NCI-H2196 treated with DMSO at 0.1 percent for 48 hours (cell line): ENCODE measurements around the gene MAL.

Source experiments
- DNase-seq: peaks from one replicate; lab custom pipeline; 2025; ENCODE audit not compliant: unreplicated experiment; lab: John Stamatoyannopoulos, UW

Gene MAL

DNA sequence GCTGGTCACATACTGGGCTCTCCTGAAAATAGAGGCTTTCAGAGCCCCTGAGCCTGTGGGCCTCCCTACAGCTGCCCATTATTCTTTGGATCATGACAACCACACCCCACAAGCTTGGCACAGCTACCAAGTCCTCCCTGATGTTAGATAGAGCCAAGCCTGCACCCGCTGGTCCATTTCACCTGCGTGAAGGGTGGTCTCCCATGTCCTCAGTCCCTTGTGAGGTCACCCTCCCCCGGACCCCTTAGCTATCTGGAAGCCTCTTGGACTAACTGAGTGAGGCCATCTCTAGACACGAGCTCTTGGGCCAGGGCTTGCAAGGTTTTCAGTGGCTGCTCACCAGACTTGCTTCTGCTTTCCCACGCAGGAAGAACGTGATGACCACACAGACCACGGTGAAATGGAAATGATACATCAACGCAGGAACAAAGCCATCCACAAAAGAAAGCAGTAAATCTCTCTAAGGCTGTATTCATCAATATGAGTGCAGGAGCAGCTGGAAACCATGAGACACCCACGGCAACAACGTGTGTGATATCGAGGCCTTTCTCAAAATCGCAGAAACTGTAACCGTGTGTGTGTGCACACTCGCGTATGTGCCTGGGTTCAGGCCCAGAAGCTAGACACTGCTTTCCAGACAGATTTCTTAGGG is 10.1 kb upstream of the MAL start:
- no peak for DNase-seq

DNA sequence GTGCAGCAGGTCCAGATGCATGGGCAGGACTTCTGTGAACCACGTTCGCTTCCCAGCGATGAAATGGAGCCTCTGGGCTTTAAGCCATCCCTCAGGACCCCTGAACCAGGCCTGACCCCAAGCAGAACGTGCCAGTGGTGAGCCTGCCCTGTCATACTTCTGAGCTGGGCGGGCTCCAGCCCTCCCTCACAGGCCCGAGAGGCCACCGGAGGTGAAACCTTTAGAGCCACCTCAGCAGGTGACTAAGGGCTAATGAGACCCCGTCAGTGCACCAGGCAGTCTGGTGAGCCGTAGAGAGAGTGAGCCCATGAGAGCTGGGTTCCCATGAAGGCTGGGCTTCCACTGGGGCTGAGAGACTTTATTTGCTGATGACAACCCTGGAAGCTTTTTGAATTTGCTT is 8.9 kb upstream of the MAL start:
- DNase-seq, result no peak

DNA sequence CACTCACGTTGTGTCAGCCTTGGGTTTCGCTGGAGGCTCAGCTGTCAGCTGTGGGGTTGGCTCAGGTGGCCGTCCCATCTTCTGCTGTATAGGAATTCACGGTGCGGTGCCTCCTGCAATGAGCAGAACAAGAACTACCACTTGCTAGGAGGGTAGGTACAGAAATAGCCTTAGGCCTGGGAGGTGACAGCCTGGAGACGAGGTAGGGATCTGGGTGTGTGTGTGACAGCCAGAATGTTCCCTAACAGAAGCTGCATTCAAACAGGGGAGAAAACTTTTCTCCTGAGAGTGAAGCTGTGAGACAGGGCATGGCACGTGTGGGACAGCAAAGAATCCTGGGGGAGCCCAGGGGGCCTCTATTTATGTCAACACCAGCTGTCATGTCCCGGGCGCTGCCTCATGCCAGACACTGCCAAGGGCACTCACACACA is 8.4 kb upstream of the MAL start:
- no peak for DNase-seq

DNA sequence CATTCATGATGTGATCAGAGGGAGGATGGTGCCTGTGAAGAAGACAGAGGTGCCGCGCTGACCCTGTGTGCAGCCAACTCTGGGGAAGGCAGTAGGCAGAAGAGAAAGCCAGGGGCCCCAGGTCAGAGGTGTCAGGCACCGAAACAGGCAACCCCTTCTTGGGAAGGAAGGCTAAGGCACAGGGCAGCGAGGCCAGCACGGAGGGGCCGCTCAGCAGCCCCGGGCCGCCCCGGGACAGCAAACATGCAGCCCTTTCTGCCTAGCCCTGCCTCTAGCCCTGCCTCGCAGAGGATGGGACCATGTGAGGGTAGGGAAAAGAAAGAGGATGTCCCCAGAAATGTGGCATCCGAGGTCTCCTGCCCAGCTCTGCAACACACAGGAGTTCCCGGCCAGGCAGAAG is 7.7 kb upstream of the MAL start:
- DNase-seq, result no peak

DNA sequence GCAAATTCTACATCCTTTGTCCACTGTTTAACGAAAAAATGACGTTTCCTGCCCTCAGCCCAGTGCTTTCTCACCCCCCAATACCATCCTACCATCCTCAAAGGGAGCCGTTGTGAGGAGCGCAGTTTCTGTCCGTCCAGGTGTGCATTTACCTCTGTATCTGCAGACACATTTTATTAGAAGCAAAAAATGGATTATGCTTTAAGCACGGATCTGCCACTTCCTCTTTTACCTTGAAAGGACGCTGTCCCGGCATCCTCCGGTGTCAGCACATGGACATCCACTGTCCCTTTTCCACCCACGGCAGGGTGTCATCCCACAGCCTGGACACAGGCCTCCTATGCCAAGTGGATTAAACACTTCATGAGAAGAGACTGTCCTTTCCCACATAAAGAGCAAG is 7.2 kb upstream of the MAL start:
- no peak for DNase-seq

DNA sequence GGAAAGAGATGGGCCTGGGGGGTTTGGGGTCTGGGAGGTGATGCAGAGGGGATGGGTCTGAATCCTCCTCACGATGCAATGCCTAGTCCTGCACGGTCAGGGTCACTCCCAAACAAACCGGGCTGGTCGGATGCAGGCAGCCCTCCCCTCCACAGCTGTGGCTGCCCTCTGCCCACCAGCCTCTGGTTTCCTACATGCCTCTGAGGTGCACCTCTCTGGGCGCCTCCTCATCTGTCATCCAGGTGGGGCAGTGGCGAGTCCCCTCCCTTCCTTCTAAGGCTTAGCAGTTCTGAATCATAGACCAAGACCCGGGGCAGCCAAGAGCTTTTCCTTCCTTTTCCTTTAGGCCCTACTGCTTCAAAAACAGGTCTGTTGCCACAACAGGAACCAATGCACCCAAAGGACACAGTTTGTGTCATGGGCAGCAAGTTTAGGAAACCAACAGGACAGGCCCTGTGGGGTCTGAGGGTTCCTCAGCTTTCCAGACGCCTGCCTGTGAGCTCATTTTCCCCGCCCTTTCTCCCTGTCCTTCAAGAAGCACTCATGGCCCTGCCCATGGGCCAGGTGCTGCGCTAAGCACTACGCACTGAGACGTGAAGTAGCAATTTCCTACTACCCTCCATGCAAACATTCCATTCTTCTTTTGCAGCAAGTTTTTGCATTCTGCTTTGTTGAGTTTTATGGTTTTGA is 6.5 kb upstream of the MAL start:
- DNase-seq, result no peak

DNA sequence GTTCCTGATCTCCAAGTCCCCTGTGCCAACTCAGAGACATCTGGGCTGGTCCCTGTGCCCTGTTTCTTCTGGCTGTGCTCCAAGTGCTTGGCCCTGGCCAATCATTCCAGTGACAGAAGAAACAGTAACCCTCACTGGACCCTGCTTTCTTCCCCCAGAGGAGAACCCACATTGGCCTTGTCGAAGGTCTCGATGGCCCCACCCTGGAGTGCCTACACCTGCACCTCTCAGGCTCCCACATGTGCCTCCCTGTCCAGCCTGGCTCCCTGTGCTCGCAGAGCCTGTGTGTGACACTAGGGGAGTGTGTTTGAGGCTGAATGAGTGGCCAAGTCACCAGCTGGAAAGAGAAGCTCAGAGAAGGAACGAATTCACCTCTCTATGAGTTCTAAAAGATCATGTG is 5.9 kb upstream of the MAL start:
- no peak for DNase-seq

DNA sequence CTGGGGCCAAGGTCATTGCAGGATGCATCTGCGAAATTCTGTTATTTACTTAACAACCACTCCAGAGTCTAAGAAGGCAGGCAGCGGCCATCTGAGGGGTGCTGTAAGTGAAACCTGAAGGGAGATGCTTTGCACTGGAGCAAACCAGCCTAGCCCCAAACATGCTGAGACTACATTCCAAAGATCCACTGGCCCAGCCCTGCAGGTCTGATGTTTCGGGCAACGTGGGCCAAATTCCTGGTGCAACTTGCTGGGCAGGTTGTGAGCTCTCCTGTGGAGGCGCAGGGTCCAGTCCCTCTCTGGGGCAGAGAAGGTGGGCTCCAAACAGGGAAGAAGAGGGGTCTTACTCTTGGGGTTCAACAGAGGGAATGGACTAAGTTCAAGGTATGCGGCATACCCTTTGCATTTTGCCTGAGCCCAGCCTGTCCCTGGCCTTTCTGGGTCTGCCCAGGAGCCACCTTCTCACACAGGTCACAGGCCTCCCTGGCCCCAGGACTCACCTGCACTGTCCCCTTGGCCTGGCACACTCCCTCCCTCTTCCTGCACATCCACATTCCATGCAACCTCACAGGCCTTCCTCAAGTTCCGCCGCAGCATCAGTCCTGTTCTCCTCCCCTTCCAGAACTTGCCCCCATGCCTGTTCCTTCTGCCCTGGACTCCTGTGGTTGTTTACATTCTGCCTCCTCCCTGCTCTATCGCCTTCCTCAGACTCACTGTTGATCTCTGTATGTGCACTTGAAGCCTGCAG is 5.1 kb upstream of the MAL start:
- DNase-seq, result no peak

DNA sequence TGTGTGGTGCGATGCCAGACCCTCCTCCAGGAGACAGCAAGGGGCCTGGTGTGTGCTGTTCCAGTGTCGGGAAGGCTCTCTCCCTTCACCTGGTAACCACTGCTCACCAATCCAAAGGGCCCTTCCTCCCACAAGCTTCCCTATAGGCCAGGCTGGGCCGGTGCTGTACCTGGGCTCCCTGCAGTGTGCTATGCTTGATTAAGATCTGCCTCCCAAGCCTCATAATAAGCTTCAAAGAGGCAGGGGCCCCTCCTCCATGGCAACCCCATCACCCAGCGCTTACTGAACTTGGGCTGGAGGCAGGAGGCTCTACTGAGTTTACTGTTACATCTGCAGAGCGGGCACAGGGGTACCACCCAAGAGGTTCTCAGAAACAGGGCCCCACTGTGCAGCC is 4.5 kb upstream of the MAL start:
- no peak for DNase-seq

DNA sequence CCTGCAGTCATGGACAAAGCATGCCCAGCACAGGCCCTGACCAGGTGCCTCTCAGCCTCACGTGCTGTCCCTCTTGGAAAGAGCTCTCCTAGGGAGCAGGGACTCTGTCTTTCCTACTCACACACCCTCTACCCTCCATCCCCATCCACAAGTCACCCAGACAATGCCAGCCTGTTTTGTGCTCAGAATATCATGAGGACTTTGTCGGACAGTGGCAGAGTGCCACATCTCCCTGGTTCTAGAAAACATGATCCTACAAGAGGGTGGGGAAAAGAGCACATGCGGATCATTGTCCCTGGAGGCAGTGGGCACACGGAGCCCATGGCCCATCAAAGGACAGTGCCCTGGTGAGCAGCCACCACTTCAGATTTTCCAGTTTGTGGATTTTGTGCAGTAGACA is 3.7 kb upstream of the MAL start:
- no peak for DNase-seq

DNA sequence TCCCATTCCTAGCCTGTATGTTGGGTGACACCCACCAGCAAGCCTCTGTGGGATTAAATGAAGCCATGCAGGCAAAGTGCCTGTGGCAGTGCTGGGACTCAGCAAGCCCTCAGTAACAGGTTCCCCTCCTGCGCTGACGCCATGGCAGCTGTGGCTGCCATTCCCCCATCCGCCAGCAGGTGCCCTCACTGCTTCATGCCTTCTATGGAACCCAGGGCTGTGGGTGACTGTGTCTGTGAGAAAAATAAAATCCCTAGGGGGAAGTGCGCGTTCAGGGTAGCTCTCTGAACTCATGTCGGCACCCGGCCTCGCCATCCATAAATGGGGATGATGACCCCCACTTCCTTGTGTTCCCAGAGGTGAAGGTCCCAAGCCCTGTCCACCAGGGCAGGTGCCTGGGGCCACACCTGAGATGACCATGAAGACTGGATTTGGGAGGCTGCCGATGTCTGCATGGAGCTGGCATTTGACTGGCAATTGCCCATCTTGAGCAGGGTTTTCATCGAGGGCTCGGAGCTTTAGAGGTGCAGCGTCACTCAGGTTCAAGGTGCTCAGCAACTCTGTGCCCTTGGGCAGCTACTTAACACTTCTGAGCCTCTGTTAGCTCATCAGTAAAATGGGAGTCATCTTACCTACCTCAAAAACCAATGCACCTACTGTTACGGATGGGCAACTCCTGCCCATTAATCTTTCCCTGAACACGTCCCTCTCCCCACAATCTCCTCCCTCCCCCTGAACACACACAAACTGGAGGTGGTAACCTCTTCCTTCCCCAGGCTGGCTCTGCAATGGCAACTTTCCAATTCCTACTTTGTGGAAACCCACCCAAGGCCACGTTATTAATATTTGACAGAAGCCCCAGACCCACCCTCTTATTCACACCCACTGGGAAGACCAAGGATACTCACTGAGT is 2.9 kb upstream of the MAL start:
- DNase-seq, result peak; percentile 30

DNA sequence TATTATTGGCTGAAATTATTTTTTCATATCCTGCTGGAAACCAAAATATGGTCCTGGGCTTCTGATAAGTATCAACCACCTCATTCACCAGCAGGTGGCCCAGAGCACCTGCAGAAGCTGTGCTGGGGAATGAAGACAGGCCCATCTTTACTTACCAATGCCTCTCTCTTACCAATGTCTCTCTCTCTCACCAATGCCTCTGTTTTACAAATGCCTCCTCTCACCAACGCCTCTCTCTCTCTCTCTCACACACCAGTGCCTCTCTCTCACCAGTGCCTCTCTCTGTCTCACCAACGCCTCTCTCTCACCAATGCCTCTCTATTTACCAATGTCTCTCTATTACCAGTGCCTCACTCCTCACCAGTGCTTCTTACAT is 2.3 kb upstream of the MAL start:
- DNase-seq, result peak; percentile 4

DNA sequence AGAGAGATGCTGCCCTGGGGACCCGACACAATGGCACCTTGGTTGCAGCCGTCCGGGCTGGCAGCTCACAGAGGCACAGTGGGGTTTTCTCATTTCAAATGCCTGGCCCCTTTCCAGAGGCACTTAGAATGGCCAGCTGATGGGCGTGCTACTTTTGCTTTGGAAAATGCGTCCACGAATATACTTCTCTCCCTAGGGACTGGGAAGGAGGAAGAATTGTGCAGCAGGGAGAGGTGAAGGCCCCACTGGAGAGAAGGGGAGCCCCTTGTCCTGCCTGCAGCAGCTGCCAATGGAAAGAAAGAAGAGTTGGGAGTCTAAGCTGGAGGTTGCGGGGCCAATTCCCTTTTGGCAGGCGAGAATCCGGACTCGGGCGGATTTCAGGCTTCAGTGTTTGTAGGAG is 1.1 kb upstream of the MAL start:
- DNase-seq, result no peak

DNA sequence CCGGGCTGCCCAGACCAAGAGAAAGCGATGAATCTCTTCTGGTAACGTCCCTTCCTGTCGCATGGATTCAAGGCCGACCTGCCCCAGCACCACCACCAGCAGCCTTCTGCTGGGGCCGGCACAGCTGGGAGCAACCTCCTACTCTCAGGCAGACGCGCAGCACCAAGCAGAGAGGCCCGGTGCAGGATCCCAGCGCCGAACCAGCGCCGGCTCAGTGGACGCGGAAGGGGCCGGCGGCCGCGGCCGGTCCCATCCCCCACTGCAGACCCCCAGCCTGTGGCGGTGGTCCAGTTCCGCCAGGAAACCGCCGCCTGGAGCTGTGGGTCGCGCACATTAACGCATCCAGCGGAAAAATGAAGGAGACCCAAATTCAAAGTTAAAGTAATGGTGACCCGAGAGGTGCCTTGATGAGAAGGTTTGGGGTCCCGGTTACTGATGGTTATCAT is 525 bp upstream of the MAL start:
- no peak for DNase-seq

DNA sequence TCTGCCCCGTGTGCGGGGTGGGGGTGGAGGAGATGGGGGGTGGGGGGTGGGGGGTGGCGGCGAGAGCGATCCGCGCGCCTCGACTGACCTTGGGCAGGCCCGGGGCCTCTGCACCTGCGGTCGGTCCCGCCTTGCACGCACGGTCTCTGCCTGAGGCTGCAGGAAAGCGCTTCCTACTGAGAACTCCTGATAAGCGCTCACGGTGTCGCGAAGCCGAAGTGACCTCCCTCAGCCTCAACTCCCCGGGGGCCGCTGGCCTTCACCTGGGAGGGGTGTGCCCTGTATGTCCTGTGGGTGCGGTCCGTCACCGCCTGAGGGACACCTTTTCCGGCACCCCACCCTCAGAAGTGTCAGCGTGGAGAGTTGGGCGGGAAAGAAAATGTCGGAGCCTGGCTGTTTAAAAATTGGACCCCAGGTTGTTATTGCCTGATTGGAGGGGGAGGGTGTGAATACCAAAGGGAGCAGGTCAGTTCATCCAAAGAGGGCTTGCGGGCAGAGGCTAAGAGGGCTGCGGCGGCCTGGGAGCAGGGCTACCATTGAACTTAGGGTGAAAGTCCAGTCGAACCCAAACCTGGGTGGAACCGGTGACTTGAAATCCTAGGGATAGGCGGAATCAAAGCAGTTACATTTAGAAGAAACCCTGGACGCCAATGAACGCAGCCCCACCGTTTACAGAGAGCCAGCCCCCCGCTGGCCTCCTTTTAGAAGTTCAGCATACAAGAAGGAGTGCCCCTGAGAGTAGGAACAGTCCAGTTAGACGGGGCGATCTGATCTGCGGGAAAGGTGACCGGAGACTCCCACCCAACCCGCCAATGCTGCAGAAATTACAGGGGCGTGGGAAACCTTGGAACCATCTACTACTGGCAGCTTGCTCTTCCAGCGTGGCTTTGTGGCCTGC is 1.2 kb downstream of the MAL start:
- DNase-seq, result no peak

DNA sequence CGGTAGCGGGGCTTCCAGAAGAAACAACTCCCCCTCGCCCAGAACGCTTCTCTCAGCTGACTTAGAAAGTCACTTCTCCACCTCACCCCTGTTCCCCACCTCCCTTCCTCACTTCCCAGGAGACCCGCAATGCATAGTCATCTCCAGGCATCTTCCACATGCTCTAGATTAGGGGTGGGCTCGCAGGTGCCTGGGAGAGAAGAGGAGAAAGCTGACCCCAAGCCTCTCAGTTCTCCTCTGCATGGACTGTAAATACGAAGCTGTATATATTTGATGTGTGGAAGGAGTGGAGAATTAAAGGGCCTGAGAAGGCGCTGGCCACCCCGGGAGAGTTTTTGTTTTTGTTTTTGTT is 1.8 kb downstream of the MAL start:
- no peak for DNase-seq

DNA sequence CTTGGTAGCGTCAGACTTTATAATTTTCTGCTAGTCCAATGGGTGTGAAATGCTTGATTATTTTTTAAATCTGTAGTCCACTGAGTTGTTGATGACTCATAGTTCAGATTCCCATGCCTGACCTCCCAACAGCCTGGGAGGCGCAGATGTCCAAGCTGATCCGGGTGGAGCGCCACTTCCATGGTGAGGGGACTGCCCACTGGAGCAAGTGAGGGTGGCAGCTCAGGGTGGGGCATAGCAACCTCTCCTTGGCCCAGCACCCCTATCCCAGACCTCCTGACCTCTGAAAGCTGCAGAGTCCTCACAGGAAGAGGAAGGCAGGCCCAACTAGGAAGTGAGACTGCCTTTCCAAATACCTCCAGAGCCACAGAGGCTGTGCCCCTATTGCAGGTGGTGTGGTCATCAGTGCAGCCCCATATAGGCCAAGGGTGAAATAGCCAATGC is 4.4 kb downstream of the MAL start:
- DNase-seq, result no peak

DNA sequence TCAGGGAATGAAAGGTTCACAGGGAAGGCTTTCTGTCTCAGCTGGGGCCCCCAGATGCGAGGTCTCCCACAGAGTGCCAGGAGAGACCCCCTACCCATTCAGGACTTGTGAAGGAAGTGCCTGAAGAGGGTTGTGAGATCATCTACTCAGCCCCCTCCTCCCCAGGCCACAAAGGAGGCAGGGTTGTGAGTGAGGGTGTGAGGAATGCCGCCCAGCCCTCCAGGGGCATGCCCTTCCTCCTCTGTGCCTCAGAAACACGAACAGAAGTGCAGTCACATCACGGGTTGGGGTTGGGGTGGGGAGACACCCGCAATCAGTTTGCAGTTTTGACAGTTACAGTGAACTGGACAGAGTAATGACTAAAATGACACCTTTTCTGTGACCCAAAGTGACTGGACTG is 5.0 kb downstream of the MAL start:
- no peak for DNase-seq

DNA sequence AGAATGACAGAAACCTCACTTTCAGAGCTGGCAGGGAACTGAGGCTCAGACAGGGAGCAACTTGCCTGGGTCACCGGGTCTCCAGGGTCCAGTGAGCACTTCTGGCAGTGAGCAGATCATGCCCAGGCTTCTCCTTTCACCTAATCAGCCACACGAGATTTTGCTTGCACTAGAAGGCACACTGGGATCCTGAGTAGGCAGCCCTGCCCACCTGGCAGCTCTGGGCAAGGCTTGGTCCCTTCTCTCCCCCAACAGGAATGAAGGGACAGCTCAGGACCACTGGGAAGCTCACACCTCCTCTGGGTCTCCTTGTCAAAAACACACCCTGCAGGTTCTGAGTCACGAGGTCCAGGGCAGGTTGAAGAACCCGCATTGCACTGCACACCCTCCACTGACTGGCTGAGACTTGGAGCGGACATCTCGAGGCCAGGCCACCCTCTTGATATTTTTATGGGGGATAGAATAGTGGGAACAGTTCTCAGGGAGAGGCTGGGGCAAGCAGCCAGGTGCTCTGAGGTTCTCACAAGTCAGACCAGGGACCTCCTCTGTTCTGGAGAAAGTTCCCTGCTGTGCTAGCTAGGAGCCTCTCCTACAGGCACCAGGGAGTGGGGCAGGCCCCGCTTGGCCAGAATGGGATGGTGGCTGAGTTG is 5.7 kb downstream of the MAL start:
- no peak for DNase-seq

DNA sequence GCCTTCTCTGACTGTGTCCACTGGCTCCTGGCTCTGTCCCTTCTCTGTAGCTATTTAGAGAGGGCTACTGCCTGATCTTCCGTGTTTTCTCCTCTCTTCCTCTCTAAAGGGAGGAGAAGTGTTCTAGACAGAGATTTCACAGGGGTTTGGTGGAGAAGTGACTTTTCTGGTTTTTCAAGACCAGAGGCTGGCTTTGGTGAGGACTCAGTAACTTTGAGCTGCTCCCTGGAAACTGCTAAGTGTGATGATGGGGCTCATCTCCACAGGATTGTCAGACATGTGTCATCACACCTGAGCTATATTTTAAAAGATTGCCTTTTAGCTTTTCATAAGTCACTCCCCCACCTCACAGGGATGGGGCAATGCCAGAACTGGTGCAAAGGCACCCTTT is 6.2 kb downstream of the MAL start:
- DNase-seq, result no peak
